Measurements from ENCODE around the gene BEST3.
A peak's percentile ranks its signal among the peaks of the same experiment; 100 is the strongest.

Gene BEST3

DNA sequence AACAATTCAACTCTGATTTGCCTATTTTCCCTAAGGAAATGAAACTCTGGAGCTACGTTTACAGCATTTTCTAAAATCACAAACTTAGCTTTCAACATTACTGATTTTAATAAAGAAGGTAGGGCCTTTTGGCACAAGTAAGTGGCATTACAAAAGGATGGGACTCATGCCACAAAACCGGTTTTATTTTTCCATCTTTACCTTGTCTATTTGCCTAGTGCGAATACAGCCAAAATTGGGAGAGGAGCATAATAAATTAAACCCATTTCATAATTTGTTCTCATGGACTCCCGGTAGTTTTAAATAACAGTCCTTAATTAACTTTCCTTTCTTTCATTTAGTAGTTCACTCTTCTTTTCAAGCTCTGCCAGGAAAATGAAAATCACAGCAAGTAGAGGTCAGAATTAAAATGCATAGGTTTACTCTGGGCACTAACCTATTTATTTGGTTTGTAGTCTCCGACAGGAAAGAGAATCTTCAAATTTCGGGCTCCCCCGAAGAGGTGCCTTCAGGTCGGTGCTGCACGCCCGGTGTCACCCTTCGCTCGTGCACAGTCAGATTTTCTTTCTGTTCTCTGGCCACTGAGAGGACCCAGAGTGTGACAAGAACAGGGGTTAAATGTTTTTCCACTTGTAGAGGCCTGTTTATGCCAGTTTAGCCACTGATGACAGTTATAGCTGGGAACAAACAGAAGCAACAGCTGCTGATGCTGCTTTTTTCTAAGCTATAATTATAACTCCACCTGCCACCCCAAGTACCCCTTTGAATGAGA is at the start of gene BEST3:
Gene BEST3, minus strand, starts transcription at position 535 of the 772 bp plus-strand sequence. CDS start 1,505 bp downstream, outside the sequence.
- DNase-seq = no peak

DNA sequence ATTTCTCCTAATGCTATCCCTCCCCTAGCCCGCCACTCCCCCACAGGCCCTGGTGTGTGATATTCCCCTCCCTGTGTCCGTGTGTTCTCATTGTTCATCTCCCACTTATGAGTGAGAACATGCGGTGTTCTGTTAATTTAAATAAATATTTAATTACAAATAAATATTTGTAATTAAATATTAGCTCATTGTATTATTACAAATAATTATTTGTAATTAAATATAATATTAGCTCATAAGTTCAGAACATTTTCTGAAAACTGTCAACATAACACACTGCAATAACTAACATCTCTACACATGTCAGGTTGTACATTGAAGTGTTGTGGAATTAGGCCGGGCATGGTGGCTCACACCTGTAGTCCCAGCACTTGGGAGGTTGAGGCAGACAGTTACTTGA is 45.0 kb upstream of the BEST3 start:
- no peak for DNase-seq

DNA sequence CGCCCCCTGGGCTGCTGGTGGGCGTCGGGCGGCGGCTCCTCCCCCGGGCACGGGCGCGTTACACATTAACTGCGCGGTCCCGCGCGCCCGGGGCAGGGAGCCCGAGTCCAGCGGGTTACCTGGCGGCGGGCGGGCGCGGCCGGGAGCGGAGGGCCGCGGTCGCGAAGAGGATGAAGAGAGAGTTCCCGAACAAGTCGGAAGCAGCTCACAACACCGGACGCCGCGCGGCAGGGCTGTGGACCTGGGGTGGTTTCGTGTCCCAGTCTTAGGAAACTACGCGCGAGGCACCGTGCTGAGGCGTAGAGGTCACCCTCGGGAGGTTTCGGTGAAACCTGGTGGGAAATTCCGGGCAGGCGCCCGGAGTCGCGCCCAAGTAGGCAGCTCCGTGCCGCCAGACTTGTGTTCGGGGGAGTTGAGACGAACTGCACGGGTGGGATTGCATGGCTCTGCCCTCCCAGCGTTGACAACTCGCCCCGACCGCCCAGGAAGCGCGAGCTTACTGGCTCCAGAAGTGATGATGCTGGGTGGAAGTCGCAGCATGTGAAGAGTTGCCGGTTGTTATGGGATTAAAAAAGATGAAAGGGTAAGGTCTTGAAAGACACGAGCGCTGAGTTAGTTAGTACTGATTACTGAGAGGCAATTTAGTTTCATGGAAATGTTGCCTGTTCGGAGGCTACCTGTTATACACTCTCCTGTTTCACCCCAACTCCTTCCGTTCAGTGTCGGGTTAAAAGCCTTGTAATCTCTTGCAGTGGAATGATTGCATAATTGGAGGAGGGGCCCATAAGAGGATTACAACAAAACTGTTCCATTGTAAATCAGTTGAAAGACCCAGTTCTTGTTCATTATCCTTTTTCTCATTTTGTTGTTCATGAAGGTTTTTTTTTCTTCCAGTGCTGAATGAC is 40.4 kb upstream of the BEST3 start:
- DNase-seq = no peak

DNA sequence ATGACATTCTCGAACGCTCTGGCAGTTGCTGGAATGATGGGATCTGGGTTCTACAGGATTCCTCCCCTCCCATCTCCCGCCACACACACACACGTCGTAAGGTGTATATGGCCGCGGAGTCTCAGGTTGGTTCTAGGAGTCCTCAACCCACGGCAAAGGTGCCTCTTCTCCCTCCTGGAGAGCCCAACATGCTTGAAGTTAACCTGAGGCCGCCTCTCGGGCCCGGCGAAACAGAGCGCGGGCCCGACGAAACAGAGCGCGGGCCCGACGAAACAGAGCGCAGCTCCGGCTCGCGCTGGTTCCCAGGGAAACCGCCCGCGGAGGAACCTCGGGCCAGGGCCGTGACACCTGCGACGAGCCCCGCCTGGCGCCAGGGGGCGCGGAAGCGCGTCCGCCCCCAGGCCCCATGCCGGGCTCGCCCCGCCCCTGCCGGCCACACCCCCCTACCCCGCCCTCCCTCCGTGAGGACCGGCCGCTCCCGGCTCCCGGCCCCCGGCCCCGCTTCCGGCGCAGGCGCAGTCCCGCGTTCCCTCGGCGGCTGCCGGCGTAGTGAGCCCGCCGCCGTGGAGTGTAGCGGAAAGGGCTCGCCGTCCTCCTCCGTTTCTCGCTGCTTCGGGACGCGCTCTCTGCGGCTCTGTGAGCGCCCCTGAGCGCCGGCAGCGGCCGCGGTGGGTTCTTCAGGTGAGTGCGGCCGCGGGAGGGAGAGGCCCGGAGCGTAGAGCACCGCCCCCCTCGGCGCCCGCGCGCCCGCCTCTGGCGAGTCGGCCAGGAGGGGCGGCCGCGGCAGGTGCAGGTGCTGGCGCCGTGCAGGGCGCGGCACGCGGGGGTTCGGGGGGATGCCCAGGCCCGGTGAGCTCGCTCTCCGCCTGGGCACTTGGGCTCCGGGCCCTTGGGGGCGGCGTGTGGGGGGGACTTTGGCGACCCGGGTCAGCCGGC is 39.5 kb upstream of the BEST3 start, which contains the start of gene RAB3IP:
Gene RAB3IP, plus strand, starts transcription at position 510 of the 936 bp plus-strand sequence. CDS start 16,549 bp downstream, outside the sequence.
- peak; percentile 70 for DNase-seq

- no peak for DNase-seq
Observed at GRCh38 chr12:69733638-69734037, 34.5 kb upstream of the BEST3 start.

DNA sequence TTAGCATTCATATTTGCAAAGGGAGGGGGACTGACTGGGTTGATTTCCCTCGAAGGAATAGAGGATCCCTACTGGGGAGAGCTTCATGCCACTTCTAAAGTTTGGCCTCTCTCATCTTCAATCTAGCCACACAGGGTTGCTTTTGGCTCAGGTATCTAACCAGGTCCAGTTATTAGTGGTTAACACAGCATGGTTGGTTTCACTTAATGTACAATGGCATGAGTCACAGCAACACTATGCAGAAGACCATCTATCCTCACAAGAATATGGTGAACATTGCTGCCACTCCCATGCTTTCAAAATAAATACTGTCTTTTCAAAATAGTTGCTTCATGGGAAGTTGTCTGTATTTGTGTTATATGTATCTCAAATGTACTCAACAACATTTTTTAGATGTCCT is 33.0 kb upstream of the BEST3 start:
- DNase-seq = peak; percentile 19

GRCh38 chr12:69726922-69727321 is 27.8 kb upstream of the BEST3 start:
- DNase-seq = no peak

- no peak for DNase-seq
Observed at GRCh38 chr12:69720750-69721149, 21.6 kb upstream of the BEST3 start.

DNA sequence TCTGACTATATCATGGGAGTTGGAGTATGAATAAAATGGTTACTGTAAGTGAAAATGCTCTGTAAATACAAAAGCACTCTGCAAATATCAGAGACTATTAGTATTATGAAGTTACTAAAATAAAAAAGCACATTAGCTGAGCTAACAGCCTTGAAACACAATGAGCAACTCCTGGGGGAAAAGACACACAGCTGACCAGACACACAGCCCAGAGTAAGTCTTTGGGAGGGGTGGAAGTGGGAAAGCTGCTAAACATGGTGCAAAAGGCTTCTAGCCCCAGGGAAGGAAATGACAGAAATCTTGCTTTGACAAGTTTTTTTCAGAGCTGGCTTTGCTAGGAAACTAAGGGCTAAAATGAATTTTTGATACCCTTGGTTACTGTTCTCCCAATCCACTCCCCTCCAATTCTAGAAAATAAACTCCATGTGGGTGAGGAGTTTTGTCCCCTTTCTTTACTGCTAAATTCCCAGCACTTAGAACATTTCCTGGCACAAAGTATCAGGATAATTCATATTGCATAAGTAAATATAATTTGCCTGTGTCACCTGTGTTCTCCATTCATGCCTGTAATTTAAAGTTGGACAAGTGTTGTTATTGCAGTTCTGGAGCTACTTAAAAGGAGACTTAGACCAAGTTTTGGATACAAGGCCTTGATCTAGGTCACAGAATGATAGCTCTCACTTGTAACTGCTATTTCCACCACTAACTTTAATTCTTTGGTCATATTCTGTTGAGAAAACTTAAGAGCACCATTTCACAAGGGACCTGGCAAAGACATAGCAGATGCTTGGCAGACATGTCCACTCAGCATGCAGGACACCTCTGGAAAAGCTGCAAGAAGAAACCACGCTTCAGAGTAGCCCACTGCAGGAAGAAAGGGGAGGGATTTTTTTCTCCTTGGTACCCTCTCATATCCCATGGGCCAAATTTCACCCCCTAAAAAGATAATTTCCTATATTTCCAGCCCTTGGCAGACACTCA is 20.5 kb upstream of the BEST3 start:
- no peak for DNase-seq

GRCh38 chr12:69714542-69714941 is 15.4 kb upstream of the BEST3 start:
- no peak for DNase-seq

DNA sequence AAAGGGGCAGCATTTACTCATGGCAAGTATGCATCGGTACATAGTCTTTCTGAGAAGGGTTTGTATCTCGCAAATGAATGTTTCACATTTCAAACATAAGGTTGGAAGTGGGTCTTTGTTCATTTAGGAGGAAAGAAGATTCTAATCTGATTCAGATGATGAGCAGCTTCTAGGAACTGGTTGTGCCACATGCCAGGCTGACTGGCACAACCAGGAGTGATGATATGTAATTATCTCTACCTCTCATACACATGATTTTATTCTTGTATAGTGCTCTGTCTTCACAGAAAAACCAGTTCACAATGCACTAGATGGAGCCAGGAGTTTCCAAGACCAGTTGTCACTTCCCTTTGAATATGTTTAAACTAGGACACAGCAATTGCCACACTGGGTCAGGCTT is 13.7 kb upstream of the BEST3 start:
- DNase-seq = no peak

- DNase-seq = no peak
Observed at GRCh38 chr12:69708649-69709048, 9.5 kb upstream of the BEST3 start.

DNA sequence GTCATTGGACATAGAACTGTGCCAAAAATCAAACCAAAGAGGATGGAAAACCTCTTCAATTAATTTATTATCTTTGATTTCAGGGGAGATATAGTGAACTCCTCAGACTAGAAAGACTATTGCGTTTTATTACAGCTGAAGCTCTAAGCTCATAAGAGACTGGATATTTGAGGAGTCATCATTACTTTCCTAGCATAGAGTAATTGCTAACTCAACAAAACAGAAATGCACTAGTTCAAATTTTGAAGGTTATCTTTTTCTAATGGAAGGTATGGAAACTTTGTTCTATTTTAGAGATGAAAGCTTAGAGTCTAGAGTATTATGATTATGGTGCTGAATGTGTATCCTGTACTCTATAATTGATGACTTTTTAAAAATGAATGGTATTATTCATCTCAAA is 5.3 kb upstream of the BEST3 start:
- no peak for DNase-seq

- no peak for DNase-seq
Observed at GRCh38 chr12:69703146-69703642, 4.1 kb upstream of the BEST3 start.

DNA sequence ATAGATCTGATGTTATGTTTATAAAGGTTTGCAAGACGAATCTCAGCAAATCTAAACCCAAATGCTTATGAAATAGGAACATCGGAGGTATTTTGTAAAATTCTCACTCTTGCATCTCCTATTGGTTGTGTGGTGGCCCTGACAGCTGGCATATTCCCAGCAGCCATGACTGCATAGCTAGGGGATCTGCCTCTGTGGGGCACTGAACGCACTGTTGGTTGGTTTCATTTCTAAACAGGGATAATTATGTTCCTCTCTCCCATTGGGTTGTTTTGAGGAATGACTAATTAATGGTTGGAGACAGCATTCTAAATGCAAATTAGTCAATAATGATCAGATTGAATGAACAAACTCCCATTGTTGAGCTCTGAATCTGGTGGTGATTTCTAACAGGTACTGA is 2.7 kb upstream of the BEST3 start:
- no peak for DNase-seq

DNA sequence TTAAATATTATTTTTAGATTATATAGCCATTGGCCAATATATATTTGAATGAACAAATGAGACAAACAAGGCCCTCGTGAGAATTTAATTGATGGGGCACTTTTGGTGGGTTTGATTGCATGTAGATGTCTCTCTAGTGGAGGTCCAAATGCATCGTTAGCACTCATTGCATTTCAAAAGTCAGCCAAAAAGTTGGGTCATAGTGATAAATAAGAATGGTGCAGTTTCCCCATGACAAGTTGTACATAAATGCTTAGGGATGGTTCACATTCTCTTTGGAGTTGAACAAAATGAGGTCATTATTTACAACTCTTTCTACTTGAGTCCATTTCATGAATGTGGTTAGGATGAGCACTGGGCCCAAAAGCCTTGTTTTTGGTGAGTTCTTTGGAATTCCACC is 1.0 kb downstream of the BEST3 start:
- no peak for DNase-seq

- no peak for DNase-seq
Observed at GRCh38 chr12:69694123-69694522, 5.0 kb downstream of the BEST3 start.

DNA sequence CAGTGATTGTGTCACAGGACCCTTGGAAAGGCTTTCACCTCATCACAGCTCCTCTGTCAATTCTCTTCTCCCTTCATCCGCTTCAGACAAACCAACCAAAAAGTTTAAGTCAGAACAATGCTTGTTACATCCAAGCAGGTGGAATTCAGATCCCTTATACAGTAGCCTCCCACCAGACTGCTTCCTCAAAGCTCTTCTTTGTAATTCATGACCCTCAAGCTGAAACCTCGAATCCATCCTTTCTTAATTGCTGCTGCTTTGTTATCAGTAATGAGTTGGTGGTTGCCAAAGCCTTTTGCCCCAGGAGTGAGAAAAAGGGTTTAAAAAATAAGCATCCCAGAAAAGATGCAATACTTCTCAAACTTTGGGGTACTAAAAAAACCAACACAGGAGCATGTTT is 9.5 kb downstream of the BEST3 start:
- DNase-seq = no peak

- peak; percentile 94 for DNase-seq
Observed at GRCh38 chr12:69688471-69689427, 10.4 kb downstream of the BEST3 start.

DNA sequence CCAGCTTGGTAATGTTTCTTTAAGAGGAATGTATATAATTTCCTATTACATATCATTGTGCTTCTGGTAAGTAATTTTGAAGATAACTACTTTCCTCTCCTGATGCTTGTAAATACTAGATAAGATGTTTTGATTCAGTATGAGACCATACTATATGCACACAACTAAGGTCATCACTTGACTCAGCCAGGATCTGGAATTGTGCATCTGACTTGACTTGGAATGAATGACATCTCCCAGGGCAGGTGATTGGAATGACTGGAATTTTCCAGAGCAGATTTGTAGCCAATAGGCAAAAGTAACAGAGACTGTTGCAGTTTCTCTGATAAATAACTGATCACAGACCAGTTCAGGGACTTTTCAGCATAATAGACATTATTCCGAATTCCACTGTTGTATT is 11.1 kb downstream of the BEST3 start:
- DNase-seq = peak; percentile 21
